Activated T-cell treated with anti-CD3 and anti-CD28 coated beads, Interleukin-2, amount 50 U/mL, for 24 hours (primary cell): ENCODE measurements around the gene LOXHD1.

ENCODE experiments used
- DNase-seq: peaks from one replicate; pipeline ENCODE4 v3.0.0-alpha.2; 2020
- H3K27ac Mint-ChIP-seq: 2 replicates; pipeline ENCODE4 v1.8.0; 2020; ENCODE audit warnings: mild to moderate bottlenecking, mixed read lengths
- H3K27me3 Mint-ChIP-seq: 2 replicates; pipeline ENCODE4 v1.8.0; 2020; ENCODE audit warnings: mixed read lengths
- H3K36me3 Mint-ChIP-seq: 2 replicates; pipeline ENCODE4 v1.8.0; 2020; ENCODE audit warnings: low read depth, mixed read lengths
- H3K4me1 Mint-ChIP-seq: 2 replicates; pipeline ENCODE4 v1.8.0; 2020; ENCODE audit warnings: low read depth, mixed read lengths
- H3K4me3 Mint-ChIP-seq: 2 replicates; pipeline ENCODE4 v1.8.0; 2020; ENCODE audit warnings: mild to moderate bottlenecking, moderate library complexity, mixed read lengths
- H3K9me3 Mint-ChIP-seq: 2 replicates; pipeline ENCODE4 v1.8.0; 2020; ENCODE audit warnings: mixed read lengths

The LOXHD1 gene

GRCh38 chr18:46587600-46587999 is 69.4 kb downstream of the LOXHD1 start:
- Mint-ChIP-seq H3K27ac (no peak overlapping the region), H3K27me3 (peaks cover 5% of the 10 kb centered on the region), H3K36me3 (no peaks in the 10 kb centered on the region), H3K4me1 (no peaks in the 10 kb centered on the region), H3K4me3 (no peak overlapping the region), H3K9me3 (no peaks in the 10 kb centered on the region)
- DNase-seq: no peak

- no peak for DNase-seq
- Mint-ChIP-seq H3K9me3 (peaks cover 20% of the 10 kb centered on the region), H3K27ac (no peak overlapping the region), H3K36me3 (no peaks in the 10 kb centered on the region), H3K4me3 (no peak overlapping the region), H3K4me1 (no peaks in the 10 kb centered on the region), H3K27me3 (peaks cover 12% of the 10 kb centered on the region)
Measured at GRCh38 chr18:46583711-46584110, 73.3 kb downstream of the LOXHD1 start.

GRCh38 chr18:46581648-46582047 is 75.4 kb downstream of the LOXHD1 start:
- H3K36me3 Mint-ChIP-seq: no peaks in the 10 kb centered on the region
- peaks cover 20% of the 10 kb centered on the region for H3K9me3 Mint-ChIP-seq
- no peaks in the 10 kb centered on the region for H3K4me1 Mint-ChIP-seq
- DNase-seq: no peak
- H3K4me3 Mint-ChIP-seq: no peak overlapping the region
- H3K27me3 Mint-ChIP-seq: peaks cover 19% of the 10 kb centered on the region
- no peak overlapping the region for H3K27ac Mint-ChIP-seq

- no peak for DNase-seq
- H3K27me3 Mint-ChIP-seq: peaks cover 21% of the 10 kb centered on the region
- no peak overlapping the region for H3K27ac Mint-ChIP-seq
- H3K36me3 Mint-ChIP-seq: no peaks in the 10 kb centered on the region
- H3K9me3 Mint-ChIP-seq: peaks cover 20% of the 10 kb centered on the region
- no peak overlapping the region for H3K4me3 Mint-ChIP-seq
- H3K4me1 Mint-ChIP-seq: peaks cover under 1% of the 10 kb centered on the region
Measured at GRCh38 chr18:46578987-46579386, 78.0 kb downstream of the LOXHD1 start.

GRCh38 chr18:46577546-46577945 is 79.5 kb downstream of the LOXHD1 start:
- Mint-ChIP-seq H3K9me3 (peaks cover 20% of the 10 kb centered on the region), H3K36me3 (no peaks in the 10 kb centered on the region)

GRCh38 chr18:46575851-46576250 is 81.2 kb downstream of the LOXHD1 start:
- no peak overlapping the region for H3K4me3 Mint-ChIP-seq
- H3K9me3 Mint-ChIP-seq: peaks cover 8% of the 10 kb centered on the region
- H3K4me1 Mint-ChIP-seq: peaks cover 3% of the 10 kb centered on the region
- DNase-seq: no peak
- H3K27me3 Mint-ChIP-seq: peaks cover 18% of the 10 kb centered on the region
- H3K27ac Mint-ChIP-seq: no peak overlapping the region
- H3K36me3 Mint-ChIP-seq: no peaks in the 10 kb centered on the region

More at GRCh38 chr18:46577546-46577945, 79.5 kb downstream of the LOXHD1 start:
- Mint-ChIP-seq H3K27me3 (peaks cover 18% of the 10 kb centered on the region), H3K4me3 (no peak overlapping the region), H3K27ac (no peak overlapping the region), H3K4me1 (peaks cover 3% of the 10 kb centered on the region)
- DNase-seq: no peak

- no peak for DNase-seq
- Mint-ChIP-seq H3K36me3 (no peaks in the 10 kb centered on the region), H3K4me3 (no peak overlapping the region), H3K4me1 (peaks cover 3% of the 10 kb centered on the region), H3K9me3 (peaks cover under 1% of the 10 kb centered on the region), H3K27ac (no peak overlapping the region), H3K27me3 (peaks cover 14% of the 10 kb centered on the region)
Measured at GRCh38 chr18:46574743-46575115, 82.3 kb downstream of the LOXHD1 start.

- H3K4me1 Mint-ChIP-seq: peaks cover 3% of the 10 kb centered on the region
- no peak overlapping the region for H3K27ac Mint-ChIP-seq
- no peaks in the 10 kb centered on the region for H3K9me3 Mint-ChIP-seq
- H3K4me3 Mint-ChIP-seq: no peak overlapping the region
- H3K36me3 Mint-ChIP-seq: no peaks in the 10 kb centered on the region
- H3K27me3 Mint-ChIP-seq: peaks cover 12% of the 10 kb centered on the region
- DNase-seq: no peak
Measured at GRCh38 chr18:46574000-46574742, 82.8 kb downstream of the LOXHD1 start.

GRCh38 chr18:46573156-46573555 is 83.9 kb downstream of the LOXHD1 start:
- Mint-ChIP-seq H3K4me3 (no peak overlapping the region), H3K4me1 (peaks cover 3% of the 10 kb centered on the region), H3K9me3 (no peaks in the 10 kb centered on the region), H3K36me3 (no peaks in the 10 kb centered on the region), H3K27ac (no peak overlapping the region), H3K27me3 (peaks cover 5% of the 10 kb centered on the region)
- DNase-seq: no peak

- H3K36me3 Mint-ChIP-seq: no peaks in the 10 kb centered on the region
- no peaks in the 10 kb centered on the region for H3K9me3 Mint-ChIP-seq
- H3K4me3 Mint-ChIP-seq: no peak overlapping the region
- no peak overlapping the region for H3K27ac Mint-ChIP-seq
- no peak for DNase-seq
- peaks cover 3% of the 10 kb centered on the region for H3K4me1 Mint-ChIP-seq
- H3K27me3 Mint-ChIP-seq: peaks cover 4% of the 10 kb centered on the region
Measured at GRCh38 chr18:46571756-46572155, 85.3 kb downstream of the LOXHD1 start.

- H3K9me3 Mint-ChIP-seq: no peaks in the 10 kb centered on the region
- H3K4me3 Mint-ChIP-seq: no peak overlapping the region
- H3K27me3 Mint-ChIP-seq: peaks cover 8% of the 10 kb centered on the region
- H3K36me3 Mint-ChIP-seq: no peaks in the 10 kb centered on the region
- no peak for DNase-seq
- peaks cover 3% of the 10 kb centered on the region for H3K4me1 Mint-ChIP-seq
- no peak overlapping the region for H3K27ac Mint-ChIP-seq
Measured at GRCh38 chr18:46570666-46571065, 86.4 kb downstream of the LOXHD1 start.

GRCh38 chr18:46570134-46570533 is 86.9 kb downstream of the LOXHD1 start:
- Mint-ChIP-seq H3K27me3 (peaks cover 11% of the 10 kb centered on the region), H3K4me1 (peaks cover 3% of the 10 kb centered on the region), H3K9me3 (no peaks in the 10 kb centered on the region), H3K36me3 (no peaks in the 10 kb centered on the region), H3K27ac (no peak overlapping the region), H3K4me3 (no peak overlapping the region)
- DNase-seq: no peak

- no peaks in the 10 kb centered on the region for H3K9me3 Mint-ChIP-seq
- H3K4me1 Mint-ChIP-seq: peaks cover 3% of the 10 kb centered on the region
- no peak for DNase-seq
- H3K36me3 Mint-ChIP-seq: no peaks in the 10 kb centered on the region
- H3K27ac Mint-ChIP-seq: no peak overlapping the region
- peaks cover 11% of the 10 kb centered on the region for H3K27me3 Mint-ChIP-seq
- H3K4me3 Mint-ChIP-seq: no peak overlapping the region
Measured at GRCh38 chr18:46569211-46569610, 87.8 kb downstream of the LOXHD1 start.

GRCh38 chr18:46567196-46567595 is 89.8 kb downstream of the LOXHD1 start:
- H3K4me1 Mint-ChIP-seq: no peaks in the 10 kb centered on the region
- no peak overlapping the region for H3K4me3 Mint-ChIP-seq
- DNase-seq: no peak
- no peaks in the 10 kb centered on the region for H3K36me3 Mint-ChIP-seq
- no peaks in the 10 kb centered on the region for H3K9me3 Mint-ChIP-seq
- H3K27me3 Mint-ChIP-seq: peaks cover 11% of the 10 kb centered on the region
- H3K27ac Mint-ChIP-seq: no peak overlapping the region

GRCh38 chr18:46566111-46566510 is 90.9 kb downstream of the LOXHD1 start:
- no peaks in the 10 kb centered on the region for H3K9me3 Mint-ChIP-seq
- no peaks in the 10 kb centered on the region for H3K36me3 Mint-ChIP-seq
- no peak for DNase-seq
- no peak overlapping the region for H3K4me3 Mint-ChIP-seq
- no peak overlapping the region for H3K27ac Mint-ChIP-seq
- H3K27me3 Mint-ChIP-seq: peaks cover 11% of the 10 kb centered on the region
- no peaks in the 10 kb centered on the region for H3K4me1 Mint-ChIP-seq

- no peaks in the 10 kb centered on the region for H3K9me3 Mint-ChIP-seq
- no peak for DNase-seq
- H3K4me3 Mint-ChIP-seq: no peak overlapping the region
- H3K27ac Mint-ChIP-seq: no peak overlapping the region
- peaks cover 11% of the 10 kb centered on the region for H3K27me3 Mint-ChIP-seq
- no peaks in the 10 kb centered on the region for H3K36me3 Mint-ChIP-seq
- H3K4me1 Mint-ChIP-seq: no peaks in the 10 kb centered on the region
Measured at GRCh38 chr18:46565256-46565655, 91.8 kb downstream of the LOXHD1 start.
